Posterior vena cava (tissue), 2 donors: ENCODE data around the gene APOH. TPM values are rescaled to one million over a fixed set of nuclear protein-coding genes. Genes with fewer than 3 reads are reported as not detected.

ENCODE experiments used
- DNase-seq: peaks from one replicate; pipeline ENCODE4 v3.0.0-alpha.2; 2020; ENCODE audit warnings: low spot score
- intact Hi-C, 2 donors: fragments of 100-400 bp; cut with DNase I; formaldehyde crosslinking; loops; one replicate each; pipeline versions ENCODE4 v1.14.1 to v1.14.2; 2022 to 2023
- total RNA-seq, 2 donors: library from RNA; stranded (reverse); fragmentation: NEBNext Ultra II Directional; extraction: Animal tissue kit (Norgen Biotek cat#: 25700); gene quantifications; one replicate each; pipeline ENCODE4 v1.2.1, GENCODE V29; 2021
- donor health status: DM: yes; HTN: yes; CAD: no.
- donor health status: DM: yes; HTN: yes; CAD: no.

Gene APOH
- total RNA-seq, 2 donors from 2014 or later: 0.56 TPM; not detected in 1

GRCh38 chr17:66167189-66167815 lies 61.9 kb downstream of the APOH start:
- no peak for DNase-seq
- intact Hi-C loops: no loop called here

GRCh38 chr17:66165537-66166123 lies 63.6 kb downstream of the APOH start:
- intact Hi-C loops: no loop called here
- DNase-seq: no peak

Other genes with a start within 250 kb of the APOH start
- gene CEP112, start 37.3 kb downstream of the APOH start, total RNA-seq: 10 to 100 TPM; 27.5 to 33.4 TPM
- 10 to 100 TPM; 10.9 to 12.4 TPM for gene PRKCA, start 73.2 kb upstream of the APOH start, total RNA-seq